Spleen (tissue), 7 donors: ENCODE results near the gene SLC16A3.
"Not testable (repeated sequence)": the region's sequence is repeated elsewhere in the genome, so short reads cannot be mapped to it uniquely, and the experiment has no call there.

Experiments used
- CTCF ChIP-seq, 11 experiments: fragments of 200-600 bp in 7 of 11; fragments of 450-650 bp in 4 of 11; sonication (generic) in 4 of 11; IDR thresholded peaks in 8 of 11; conservative IDR thresholded peaks in 3 of 11; 1 replicate in 7 of 11; 2 replicates in 4 of 11; pipeline versions ENCODE4 v1.4.0 to v1.8.0; 2016 to 2021; ENCODE audit warnings: antibody characterized with exemption in 11 of 11, inconsistent platforms in 4 of 11, mild to moderate bottlenecking in 1 of 11
- POLR2AphosphoS5 ChIP-seq, 3 donors: sonication (generic); formaldehyde crosslinking; IDR thresholded peaks; one replicate each; pipeline ENCODE4 v1.5.1; 2017; ENCODE audit warnings: antibody characterized with exemption in 3 of 3
- donor health status: DM: no; HTN: no; CAD: no; lungs with moderate emphysema.
- donor health status: DM: no; HTN: no; CAD: no.
- donor health status: DM: no; HTN: no; CAD: no.

GRCh38 chr17:82193050-82193449, 35.8 kb upstream of the SLC16A3 start:
- not testable (repeated sequence) for TF ChIP-seq CTCF (IDR thresholded peaks at IDR 0.05 in 8 of 11, conservative IDR thresholded peaks at IDR 0.05 in 3 of 11); POLR2AphosphoS5 (IDR thresholded peaks at IDR 0.05)
